ENCODE data around the gene LHX3. TPM values are rescaled to one million over a fixed set of nuclear protein-coding genes. Genes with fewer than 3 reads are reported as not detected.

Gene LHX3
- total and polyA plus RNA-seq, 2 donors (not counting 1 experiment from before 2014, with no cell fraction given) = not detected

DNA sequence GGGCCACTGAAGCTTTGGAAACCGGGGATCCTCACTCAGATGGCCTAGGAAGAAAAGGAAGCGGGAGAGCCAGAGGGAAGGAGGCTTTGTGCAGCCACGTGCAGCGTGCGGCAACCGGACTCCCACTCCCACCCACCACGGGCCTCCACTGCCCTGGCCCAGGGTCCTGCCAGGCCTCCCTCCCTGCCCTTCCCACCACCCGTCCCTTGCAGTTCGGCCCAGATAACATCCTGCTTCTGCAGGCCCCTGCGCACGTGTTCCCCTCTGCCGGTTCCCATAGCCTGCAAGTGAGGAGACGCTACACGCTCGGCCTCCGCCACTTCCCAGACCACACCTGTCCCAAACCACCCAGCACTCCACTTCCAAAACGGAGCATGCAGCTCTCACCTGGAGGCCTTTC lies 4.3 kb upstream of the LHX3 start:
- no peak overlapping the region for H3K27ac ChIP-seq (ENCODE audit: insufficient read depth, low read length)
- no peaks in the 10 kb centered on the region for H3K4me1 ChIP-seq (ENCODE audit: control insufficient read depth, extremely low read depth, insufficient read depth, low read length)
- no peak overlapping the region for H3K4me3 ChIP-seq (replicated peaks in 1 of 4; ENCODE audit: control extremely low read depth in 1 of 4, insufficient read depth in 1 of 4, low read depth in 3 of 4, low read length in 4 of 4)

GRCh38 chr9:136208675-136209074 lies 3.7 kb upstream of the LHX3 start:
- Histone ChIP-seq H3K79me2 (ENCODE audit: control insufficient read depth, insufficient read depth, low read length) (no peaks in the 10 kb centered on the region), H3K4me1 (ENCODE audit: control insufficient read depth, extremely low read depth, insufficient read depth, low read length) (no peaks in the 10 kb centered on the region), H3K36me3 (ENCODE audit: control insufficient read depth, insufficient read depth, low read length) (no peaks in the 10 kb centered on the region), H3K27ac (ENCODE audit: insufficient read depth, low read length) (no peak overlapping the region), H3K9me3 (ENCODE audit: control insufficient read depth, insufficient read depth, low read depth, low read length) (no peaks in the 10 kb centered on the region), H4K20me1 (ENCODE audit: control insufficient read depth, extremely low read depth, insufficient read depth, low read length) (no peaks in the 10 kb centered on the region), H3K4me2 (ENCODE audit: extremely low read depth, insufficient read depth, low read length) (no peak overlapping the region), H3K4me3 (replicated peaks in 1 of 4; ENCODE audit: control extremely low read depth in 1 of 4, insufficient read depth in 1 of 4, low read depth in 3 of 4, low read length in 4 of 4) (no peak overlapping the region), H3K27me3 (ENCODE audit: control insufficient read depth, insufficient read depth, low read length) (peaks cover 12% of the 10 kb centered on the region), H3K9ac (ENCODE audit: insufficient read depth, low read length) (no peak overlapping the region), H2AFZ (ENCODE audit: low read length) (no peak overlapping the region)
- TF ChIP-seq, protein P1, sequence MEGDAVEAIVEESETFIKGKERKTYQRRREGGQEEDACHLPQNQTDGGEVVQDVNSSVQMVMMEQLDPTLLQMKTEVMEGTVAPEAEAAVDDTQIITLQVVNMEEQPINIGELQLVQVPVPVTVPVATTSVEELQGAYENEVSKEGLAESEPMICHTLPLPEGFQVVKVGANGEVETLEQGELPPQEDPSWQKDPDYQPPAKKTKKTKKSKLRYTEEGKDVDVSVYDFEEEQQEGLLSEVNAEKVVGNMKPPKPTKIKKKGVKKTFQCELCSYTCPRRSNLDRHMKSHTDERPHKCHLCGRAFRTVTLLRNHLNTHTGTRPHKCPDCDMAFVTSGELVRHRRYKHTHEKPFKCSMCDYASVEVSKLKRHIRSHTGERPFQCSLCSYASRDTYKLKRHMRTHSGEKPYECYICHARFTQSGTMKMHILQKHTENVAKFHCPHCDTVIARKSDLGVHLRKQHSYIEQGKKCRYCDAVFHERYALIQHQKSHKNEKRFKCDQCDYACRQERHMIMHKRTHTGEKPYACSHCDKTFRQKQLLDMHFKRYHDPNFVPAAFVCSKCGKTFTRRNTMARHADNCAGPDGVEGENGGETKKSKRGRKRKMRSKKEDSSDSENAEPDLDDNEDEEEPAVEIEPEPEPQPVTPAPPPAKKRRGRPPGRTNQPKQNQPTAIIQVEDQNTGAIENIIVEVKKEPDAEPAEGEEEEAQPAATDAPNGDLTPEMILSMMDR (conservative IDR thresholded peaks at IDR 0.05 in 1 of 2, IDR thresholded peaks at IDR 0.05 in 1 of 2; ENCODE audit: low read depth in 1 of 2, low read length in 2 of 2) = no peak
- TF ChIP-seq EZH2 (IDR thresholded peaks at IDR 0.05; ENCODE audit: low read length, missing control alignments) = no peak
- DNase-seq (ENCODE audit: low read depth in 2 of 2) = no peak

More for the DNA sequence above, 4.3 kb upstream of the LHX3 start:
- TF ChIP-seq EZH2 (IDR thresholded peaks at IDR 0.05; ENCODE audit: low read length, missing control alignments) = no peak
- TF ChIP-seq, protein P1 (conservative IDR thresholded peaks at IDR 0.05 in 1 of 2, IDR thresholded peaks at IDR 0.05 in 1 of 2; ENCODE audit: low read depth in 1 of 2, low read length in 2 of 2) = no peak
- Histone ChIP-seq H3K36me3 (ENCODE audit: control insufficient read depth, insufficient read depth, low read length) (no peaks in the 10 kb centered on the region), H3K9me3 (ENCODE audit: control insufficient read depth, insufficient read depth, low read depth, low read length) (no peaks in the 10 kb centered on the region), H3K79me2 (ENCODE audit: control insufficient read depth, insufficient read depth, low read length) (no peaks in the 10 kb centered on the region), H3K4me2 (ENCODE audit: extremely low read depth, insufficient read depth, low read length) (no peak overlapping the region), H2AFZ (ENCODE audit: low read length) (no peak overlapping the region), H3K27me3 (ENCODE audit: control insufficient read depth, insufficient read depth, low read length) (peaks cover 7% of the 10 kb centered on the region), H3K9ac (ENCODE audit: insufficient read depth, low read length) (no peak overlapping the region), H4K20me1 (ENCODE audit: control insufficient read depth, extremely low read depth, insufficient read depth, low read length) (no peaks in the 10 kb centered on the region)
- no peak for DNase-seq (ENCODE audit: low read depth in 2 of 2)

DNA sequence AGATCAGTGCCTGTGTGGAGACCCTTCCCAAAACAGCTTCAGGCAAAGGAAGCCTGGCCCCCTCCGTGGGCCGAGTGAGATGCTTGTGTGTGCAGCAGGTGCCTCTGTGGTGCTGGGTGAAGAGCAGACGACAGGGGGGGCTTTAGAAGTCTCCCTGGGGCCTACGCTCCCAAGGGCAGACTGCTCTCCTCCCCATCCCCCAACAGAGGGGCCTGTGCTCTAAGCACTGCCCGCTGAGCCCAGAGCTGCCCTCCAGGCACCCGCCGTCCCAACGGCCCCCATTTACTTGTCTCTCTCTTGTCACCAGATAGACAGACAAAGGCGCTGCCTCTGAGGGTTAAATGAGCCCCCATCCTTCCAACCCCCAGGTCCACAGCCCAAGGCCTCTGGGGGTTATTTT lies 2.7 kb upstream of the LHX3 start:
- Histone ChIP-seq H3K79me2 (ENCODE audit: control insufficient read depth, insufficient read depth, low read length) (no peaks in the 10 kb centered on the region), H4K20me1 (ENCODE audit: control insufficient read depth, extremely low read depth, insufficient read depth, low read length) (no peaks in the 10 kb centered on the region), H3K36me3 (ENCODE audit: control insufficient read depth, insufficient read depth, low read length) (no peaks in the 10 kb centered on the region), H3K4me2 (ENCODE audit: extremely low read depth, insufficient read depth, low read length) (no peak overlapping the region), H3K4me1 (ENCODE audit: control insufficient read depth, extremely low read depth, insufficient read depth, low read length) (no peaks in the 10 kb centered on the region), H2AFZ (ENCODE audit: low read length) (no peak overlapping the region), H3K9me3 (ENCODE audit: control insufficient read depth, insufficient read depth, low read depth, low read length) (no peaks in the 10 kb centered on the region), H3K27ac (ENCODE audit: insufficient read depth, low read length) (no peak overlapping the region), H3K27me3 (ENCODE audit: control insufficient read depth, insufficient read depth, low read length) (peaks cover 18% of the 10 kb centered on the region), H3K9ac (ENCODE audit: insufficient read depth, low read length) (no peak overlapping the region), H3K4me3 (replicated peaks in 1 of 4; ENCODE audit: control extremely low read depth in 1 of 4, insufficient read depth in 1 of 4, low read depth in 3 of 4, low read length in 4 of 4) (no peak overlapping the region)
- no peak for DNase-seq (ENCODE audit: low read depth in 2 of 2)
- no peak for TF ChIP-seq EZH2 (IDR thresholded peaks at IDR 0.05; ENCODE audit: low read length, missing control alignments)
- TF ChIP-seq, protein P1 (conservative IDR thresholded peaks at IDR 0.05 in 1 of 2, IDR thresholded peaks at IDR 0.05 in 1 of 2; ENCODE audit: low read depth in 1 of 2, low read length in 2 of 2) = no peak
